Measurements from ENCODE around the gene ZNF497.
"Not testable (repeated sequence)": the region's sequence is repeated elsewhere in the genome, so short reads cannot be mapped to it uniquely, and the experiment has no call there.

The ZNF497 gene

DNA sequence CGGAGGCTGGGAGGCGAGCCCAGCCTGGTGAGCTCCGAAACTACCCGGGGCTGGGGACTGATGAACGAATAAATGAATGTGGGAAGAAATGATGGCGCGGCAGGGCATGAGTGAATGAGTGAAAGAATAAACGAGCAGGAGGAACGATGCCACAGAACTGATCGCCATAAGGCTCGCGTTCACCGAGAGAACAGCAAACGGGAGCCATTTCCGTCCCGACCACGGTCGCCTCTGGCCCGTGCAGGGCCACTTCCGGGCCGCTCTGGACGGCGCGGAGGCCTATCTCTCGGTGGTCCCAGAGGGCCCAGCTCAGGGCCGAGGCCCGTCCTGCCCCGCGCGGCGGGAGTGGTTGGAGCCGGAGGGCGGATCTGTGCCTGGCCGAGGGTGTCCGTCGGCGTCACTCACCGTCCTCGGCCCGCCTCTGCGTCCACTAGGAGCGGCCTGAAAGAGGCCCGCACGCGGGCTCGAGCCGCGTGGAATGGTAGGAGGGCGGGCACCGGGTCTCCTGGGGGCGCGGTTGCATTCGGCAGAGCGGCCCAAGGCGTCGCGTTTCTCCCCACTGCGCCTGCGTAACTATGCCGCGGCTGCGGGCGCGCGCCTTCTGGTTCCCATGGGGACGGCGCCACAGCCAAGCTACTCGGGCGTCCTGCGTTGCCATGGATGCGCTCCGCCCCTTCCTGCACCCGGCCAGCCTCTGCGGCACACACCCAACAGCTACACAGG, at the start of gene ZNF497:
TSS of gene ZNF497 (minus strand) at position 480 of the 723 bp plus-strand sequence. CDS start 5,116 bp downstream, outside the sequence.
- peak; percentile 96 for DNase-seq

- no peak for DNase-seq
Observed at GRCh38 chr19:58409010-58409790, 46.6 kb upstream of the ZNF497 start.

DNA sequence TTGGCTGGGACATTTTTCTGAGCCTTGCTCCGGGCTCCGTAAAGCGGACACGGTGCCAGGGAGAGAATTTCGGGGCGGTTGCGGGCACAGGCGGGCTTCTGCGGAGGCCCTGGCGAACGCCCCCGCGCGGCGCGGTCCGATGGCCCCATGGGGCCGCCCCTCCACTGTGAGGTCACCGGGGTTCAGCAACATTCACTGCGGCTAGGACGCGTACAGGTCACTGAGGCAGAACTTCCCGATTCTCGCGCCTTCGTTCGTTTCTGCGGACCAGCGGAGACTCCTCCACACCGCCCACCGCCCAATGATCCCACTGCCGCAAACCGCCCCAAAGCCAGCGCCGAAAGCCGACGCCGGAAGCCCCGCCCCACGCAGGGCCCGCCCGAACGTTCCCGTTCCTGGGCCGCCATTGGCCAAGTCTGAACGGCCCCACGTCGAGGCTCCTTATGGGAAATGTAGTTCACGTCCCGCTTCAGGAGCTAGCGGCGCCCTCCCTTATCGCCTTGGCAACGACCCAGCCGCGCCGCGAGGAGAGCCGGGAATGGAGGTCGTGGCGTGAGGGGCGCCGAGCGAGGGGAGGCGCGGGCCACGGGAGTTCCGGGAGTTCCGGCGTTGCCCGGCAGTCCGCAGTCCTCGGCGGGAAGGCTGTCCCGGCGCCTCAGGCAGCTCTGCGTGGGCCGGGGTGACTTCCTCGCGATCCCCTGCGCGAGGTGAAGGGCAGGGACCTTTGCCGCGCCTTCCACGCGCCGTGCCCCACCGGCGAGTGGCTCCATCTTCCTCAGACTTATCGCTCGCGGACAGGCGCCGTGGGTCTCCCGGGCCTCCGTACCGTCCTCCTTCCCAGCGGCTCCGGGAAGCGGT, 45.8 kb upstream of the ZNF497 start, which contains the start of gene ZNF584:
TSS of gene ZNF584 (plus strand) at position 498 of the 858 bp plus-strand sequence. CDS start 499 bp downstream, outside the sequence.
- DNase-seq: peak; percentile 93

GRCh38 chr19:58407658-58408151, 45.2 kb upstream of the ZNF497 start:
- DNase-seq: no peak

GRCh38 chr19:58406818-58407657, 44.5 kb upstream of the ZNF497 start:
- no peak for DNase-seq

DNA sequence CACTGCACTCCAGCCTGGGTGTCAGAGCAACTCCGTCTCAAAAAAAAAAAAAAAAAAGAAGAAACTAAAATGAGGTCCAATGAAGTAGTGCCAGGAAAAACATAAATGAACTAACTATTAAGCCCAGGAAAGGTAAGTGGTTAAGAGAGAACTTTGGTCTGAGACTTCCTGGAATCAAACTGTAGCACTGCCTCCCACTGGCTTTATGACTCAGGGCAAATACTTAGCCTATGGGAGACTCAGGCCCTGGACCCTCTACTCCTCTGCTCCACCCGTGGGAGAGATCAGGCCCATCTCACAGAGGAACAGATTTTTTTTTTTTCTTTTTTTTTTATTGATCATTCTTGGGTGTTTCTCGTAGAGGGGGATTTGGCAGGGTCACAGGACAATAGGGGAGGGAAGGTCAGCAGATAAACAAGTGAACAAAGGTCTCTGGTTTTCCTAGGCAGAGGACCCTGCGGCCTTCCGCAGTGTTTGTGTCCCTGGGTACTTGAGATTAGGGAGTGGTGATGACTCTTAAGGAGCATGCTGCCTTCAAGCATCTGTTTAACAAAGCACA, 41.4 kb upstream of the ZNF497 start:
- not testable (repeated sequence) for DNase-seq

- no peak for DNase-seq
Observed at GRCh38 chr19:58401840-58402421, 39.4 kb upstream of the ZNF497 start.

- peak; percentile 98 for DNase-seq
Observed at GRCh38 chr19:58400916-58401839, 38.6 kb upstream of the ZNF497 start.

GRCh38 chr19:58400316-58400915, 37.9 kb upstream of the ZNF497 start:
- DNase-seq: peak; percentile 47

GRCh38 chr19:58399903-58400302, 37.4 kb upstream of the ZNF497 start:
- DNase-seq: no peak

GRCh38 chr19:58398545-58398944, 36.0 kb upstream of the ZNF497 start:
- no peak for DNase-seq

DNA sequence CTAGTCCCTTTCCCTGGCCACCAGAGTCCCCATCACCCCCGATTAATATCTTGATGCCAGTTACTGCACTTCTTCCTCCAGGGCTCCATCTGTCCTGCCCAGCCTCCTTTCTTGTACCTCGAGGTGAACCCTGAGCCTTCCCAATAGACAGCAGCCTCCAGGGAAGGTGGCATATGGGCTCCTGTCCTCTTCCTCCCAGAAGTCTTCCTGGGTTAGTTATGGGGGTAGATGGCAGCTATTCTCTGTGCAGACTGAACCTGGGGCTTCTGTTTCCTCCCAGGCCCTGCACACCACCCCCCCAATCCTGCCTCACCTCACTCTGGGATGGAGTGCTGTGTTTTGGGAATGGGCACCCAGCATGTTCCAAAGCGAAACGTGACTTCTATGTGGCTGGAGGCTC, 35.5 kb upstream of the ZNF497 start:
- DNase-seq: no peak

DNA sequence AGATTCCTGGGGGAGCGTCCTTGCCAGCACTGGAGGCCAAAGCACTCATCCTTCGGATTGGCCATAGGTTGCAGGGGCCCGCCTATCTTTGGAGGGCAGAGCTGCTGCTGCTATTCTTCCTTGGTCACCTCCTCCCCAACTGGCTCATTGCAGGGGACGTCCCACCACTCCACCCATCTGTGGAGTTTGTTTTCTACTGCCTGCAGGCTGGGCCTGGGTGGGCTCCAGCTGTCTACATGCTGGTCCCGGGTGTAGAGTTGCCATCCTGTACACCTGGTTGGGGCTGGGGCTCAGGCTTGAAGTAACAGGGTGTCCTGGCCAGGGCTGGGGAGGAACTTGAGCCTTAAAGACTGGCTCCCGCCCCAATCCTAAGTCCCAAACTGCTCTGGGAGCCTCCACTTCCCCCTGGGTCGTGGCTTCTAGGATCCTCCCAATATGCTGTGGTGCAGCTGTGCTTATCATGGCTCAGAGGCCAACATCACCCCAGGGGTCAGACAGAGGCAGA, 35.0 kb upstream of the ZNF497 start:
- no peak for DNase-seq

DNA sequence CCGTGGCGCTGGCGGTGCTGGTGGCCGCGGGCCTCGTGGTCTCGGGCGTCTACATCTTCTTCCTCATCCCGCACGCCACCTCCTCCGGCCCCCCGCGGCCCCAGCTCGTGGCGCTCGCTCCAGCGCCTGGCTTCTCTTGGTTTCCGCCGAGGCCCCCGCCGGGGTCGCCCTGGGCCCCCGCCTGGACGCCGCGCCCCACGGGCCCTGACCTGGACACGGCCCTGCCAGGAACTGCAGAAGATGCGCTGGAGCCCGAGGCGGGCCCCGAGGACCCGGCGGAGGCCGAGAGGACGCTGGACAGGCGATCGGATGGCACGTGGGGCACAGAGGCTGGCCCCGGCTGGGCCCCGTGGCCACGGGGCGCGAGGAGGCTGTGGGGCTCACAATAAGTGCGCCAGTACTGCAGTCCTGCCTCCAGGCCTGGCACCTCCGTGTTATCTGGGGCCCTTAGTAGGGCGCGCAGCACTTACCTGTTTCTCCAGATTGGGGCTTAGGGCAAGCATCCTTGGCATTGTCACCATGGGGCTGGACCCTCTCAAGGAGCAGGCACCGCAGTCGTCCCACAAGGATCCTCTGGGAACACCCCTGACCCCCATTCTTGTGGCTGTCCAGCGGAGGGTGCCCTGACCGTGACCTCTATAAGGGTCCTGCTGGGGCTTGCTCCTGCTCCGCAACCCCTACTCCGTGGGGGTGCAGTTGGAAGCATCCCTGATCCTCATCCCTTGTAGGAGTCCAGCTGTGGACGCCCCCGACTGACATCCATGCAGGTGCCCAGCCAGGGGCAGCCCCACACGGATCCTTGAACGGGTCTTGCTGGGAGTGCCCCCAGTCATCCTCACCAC, 34.4 kb upstream of the ZNF497 start:
- DNase-seq: no peak

DNA sequence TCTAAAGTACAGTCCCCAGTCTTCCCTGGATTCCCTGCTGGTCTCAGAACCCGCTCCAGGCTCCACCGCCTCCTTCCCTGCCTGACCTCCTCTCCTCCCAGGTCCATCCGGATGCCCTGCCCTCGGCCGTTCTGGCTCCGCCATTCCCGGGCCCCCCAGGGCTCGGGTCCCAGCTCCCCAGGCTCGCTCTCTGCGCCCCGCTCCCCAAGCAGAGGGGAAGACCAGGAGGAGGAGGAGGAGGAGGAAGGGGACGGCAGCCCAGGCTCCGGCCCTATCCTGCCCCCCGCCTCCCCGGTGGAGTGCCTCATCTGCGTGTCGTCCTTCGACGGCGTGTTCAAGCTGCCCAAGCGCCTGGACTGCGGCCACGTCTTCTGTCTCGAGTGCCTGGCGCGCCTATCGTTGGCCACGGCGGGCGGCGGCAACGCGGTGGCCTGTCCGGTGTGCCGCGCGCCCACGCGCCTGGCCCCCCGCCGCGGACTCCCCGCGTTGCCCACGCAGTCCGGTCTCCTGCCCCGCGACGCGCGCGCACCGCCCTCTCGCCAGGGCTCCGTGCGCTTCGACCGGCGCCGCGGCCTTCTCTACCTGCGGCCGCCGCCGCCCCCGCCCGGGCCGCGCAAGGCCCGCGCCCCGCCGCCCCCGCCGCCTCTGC, 33.6 kb upstream of the ZNF497 start:
- DNase-seq: no peak

- DNase-seq: peak; percentile 8
Observed at GRCh38 chr19:58395220-58395978, 32.8 kb upstream of the ZNF497 start, which contains the start of gene RNF225. Gene RNF225, plus strand, starts transcription at chr19:58395656. Its CDS starts 434 bp downstream, at chr19:58396090.

GRCh38 chr19:58394821-58395219, 32.3 kb upstream of the ZNF497 start:
- DNase-seq: no peak
